Measurements from ENCODE around the gene C17orf100. TPM values are rescaled to one million over a fixed set of nuclear protein-coding genes. Genes with fewer than 3 reads are reported as not detected.

The C17orf100 gene
- polyA plus RNA-seq (ENCODE audit: insufficient read length in 4 of 4), result 10 to 100 TPM in 2 of 4 donors, 1 to 10 TPM in 2; 9.0 to 12.4 (median 11.1) TPM

- peak in 3 of 4 donors; percentile 77 to 86 (median 80) for DNase-seq (ENCODE audit: low read depth in 4 of 4, low spot score in 2 of 4)
Observed at GRCh38 chr17:6651354-6651918, at the start of gene C17orf100, which contains the start of gene MED31. Gene C17orf100, plus strand, starts transcription at chr17:6651762. Its CDS starts 152 bp downstream, at chr17:6651914. Gene MED31, minus strand, starts transcription at chr17:6651605. Its CDS starts 77 bp downstream, at chr17:6651528.

GRCh38 chr17:6602141-6602540, 49.4 kb upstream of the C17orf100 start:
- DNase-seq (ENCODE audit: low read depth in 4 of 4, low spot score in 2 of 4), result no peak

GRCh38 chr17:6603744-6604325, 47.7 kb upstream of the C17orf100 start:
- peak in 1 of 4 donors; percentile 16 for DNase-seq (ENCODE audit: low read depth in 4 of 4, low spot score in 2 of 4)

- DNase-seq (ENCODE audit: low read depth in 4 of 4, low spot score in 2 of 4), result no peak
Observed at GRCh38 chr17:6605142-6605541, 46.4 kb upstream of the C17orf100 start.

- no peak for DNase-seq (ENCODE audit: low read depth in 4 of 4, low spot score in 2 of 4)
Observed at GRCh38 chr17:6608321-6608720, 43.2 kb upstream of the C17orf100 start.

GRCh38 chr17:6610011-6610410, 41.6 kb upstream of the C17orf100 start:
- no peak for DNase-seq (ENCODE audit: low read depth in 4 of 4, low spot score in 2 of 4)

GRCh38 chr17:6611231-6611630, 40.3 kb upstream of the C17orf100 start:
- DNase-seq (ENCODE audit: low read depth in 4 of 4, low spot score in 2 of 4), result no peak

GRCh38 chr17:6623941-6624340, 27.6 kb upstream of the C17orf100 start:
- DNase-seq (ENCODE audit: low read depth in 4 of 4, low spot score in 2 of 4), result no peak

GRCh38 chr17:6626616-6627015, 24.9 kb upstream of the C17orf100 start:
- no peak for DNase-seq (ENCODE audit: low read depth in 4 of 4, low spot score in 2 of 4)

GRCh38 chr17:6627019-6627418, 24.5 kb upstream of the C17orf100 start:
- no peak for DNase-seq (ENCODE audit: low read depth in 4 of 4, low spot score in 2 of 4)

GRCh38 chr17:6630390-6630789, 21.2 kb upstream of the C17orf100 start:
- DNase-seq (ENCODE audit: low read depth in 4 of 4, low spot score in 2 of 4), result no peak

- no peak for DNase-seq (ENCODE audit: low read depth in 4 of 4, low spot score in 2 of 4)
Observed at GRCh38 chr17:6632530-6632929, 19.0 kb upstream of the C17orf100 start.

GRCh38 chr17:6633263-6633662, 18.3 kb upstream of the C17orf100 start:
- no peak for DNase-seq (ENCODE audit: low read depth in 4 of 4, low spot score in 2 of 4)

GRCh38 chr17:6636105-6636504, 15.5 kb upstream of the C17orf100 start:
- no peak for DNase-seq (ENCODE audit: low read depth in 4 of 4, low spot score in 2 of 4)

GRCh38 chr17:6636616-6637457, 14.7 kb upstream of the C17orf100 start:
- DNase-seq (ENCODE audit: low read depth in 4 of 4, low spot score in 2 of 4), result no peak

- no peak for DNase-seq (ENCODE audit: low read depth in 4 of 4, low spot score in 2 of 4)
Observed at GRCh38 chr17:6637458-6637840, 14.1 kb upstream of the C17orf100 start.

- no peak for DNase-seq (ENCODE audit: low read depth in 4 of 4, low spot score in 2 of 4)
Observed at GRCh38 chr17:6638046-6638908, 13.3 kb upstream of the C17orf100 start.

- DNase-seq (ENCODE audit: low read depth in 4 of 4, low spot score in 2 of 4), result no peak
Observed at GRCh38 chr17:6639014-6639585, 12.5 kb upstream of the C17orf100 start.

- no peak for DNase-seq (ENCODE audit: low read depth in 4 of 4, low spot score in 2 of 4)
Observed at GRCh38 chr17:6639586-6640535, 11.7 kb upstream of the C17orf100 start.
